Mesothelial cell of epicardium (in vitro differentiated cells): ENCODE results near the gene TICAM1. TPM values are rescaled to one million over a fixed set of nuclear protein-coding genes. Genes with fewer than 3 reads are reported as not detected.

Experiments
- DNase-seq, 2 experiments: peaks; one replicate each; pipeline ENCODE4 v3.0.0; 2021; ENCODE audit warnings: low spot score in 2 of 2; ENCODE audit not compliant: unreplicated experiment in 2 of 2
- H3K27ac Mint-ChIP-seq: 2 replicates; pipeline ENCODE4 v1.8.0; 2021; ENCODE audit warnings: mixed read lengths
- H3K27me3 Mint-ChIP-seq: 2 replicates; pipeline ENCODE4 v1.8.0; 2021; ENCODE audit warnings: low read depth, mixed read lengths
- H3K36me3 Mint-ChIP-seq: 2 replicates; pipeline ENCODE4 v1.8.0; 2021; ENCODE audit warnings: mixed read lengths
- H3K4me1 Mint-ChIP-seq: 2 replicates; pipeline ENCODE4 v1.8.0; 2021; ENCODE audit warnings: mixed read lengths
- H3K4me3 Mint-ChIP-seq: 2 replicates; pipeline ENCODE4 v1.8.0; 2021; ENCODE audit warnings: mild to moderate bottlenecking, moderate library complexity, mixed read lengths
- H3K9me3 Mint-ChIP-seq: 2 replicates; pipeline ENCODE4 v1.8.0; 2021; ENCODE audit warnings: mixed read lengths
- CTCF ChIP-seq: fragments of 200-600 bp; sonication (generic); IDR thresholded peaks from one replicate; pipeline ENCODE4 v1.5.0; 2021; ENCODE audit warnings: antibody characterized with exemption; ENCODE audit not compliant: unreplicated experiment
- total RNA-seq: library from RNA; stranded (reverse); gene quantifications from 3 replicates; pipeline ENCODE4 v1.2.1, GENCODE V29; 2021

TICAM1 gene
- total RNA-seq, 1 donor from 2014 or later = 7.6 TPM

GRCh38 chr19:4821265-4821664 is 10.2 kb downstream of the TICAM1 start:
- Mint-ChIP-seq H3K27me3 (no peaks in the 10 kb centered on the region), H3K9me3 (peaks cover 3% of the 10 kb centered on the region), H3K4me1 (no peaks in the 10 kb centered on the region), H3K36me3 (peaks cover 16% of the 10 kb centered on the region), H3K27ac (no peak overlapping the region), H3K4me3 (no peak overlapping the region)
- no peak for TF ChIP-seq CTCF
- DNase-seq = no peak

- no peak for TF ChIP-seq CTCF
- Mint-ChIP-seq H3K36me3 (peaks cover 17% of the 10 kb centered on the region), H3K27me3 (no peaks in the 10 kb centered on the region), H3K9me3 (peaks cover 6% of the 10 kb centered on the region), H3K27ac (no peak overlapping the region), H3K4me3 (no peak overlapping the region), H3K4me1 (peaks cover 3% of the 10 kb centered on the region)
- DNase-seq = no peak
Observed at GRCh38 chr19:4817467-4818277, 13.8 kb downstream of the TICAM1 start.

GRCh38 chr19:4816950-4817278 is 14.6 kb downstream of the TICAM1 start:
- no peaks in the 10 kb centered on the region for H3K27me3 Mint-ChIP-seq
- no peak for TF ChIP-seq CTCF
- DNase-seq = no peak
- no peak overlapping the region for H3K4me3 Mint-ChIP-seq
- H3K4me1 Mint-ChIP-seq = peaks cover 3% of the 10 kb centered on the region
- H3K27ac Mint-ChIP-seq = no peak overlapping the region
- peaks cover 15% of the 10 kb centered on the region for H3K36me3 Mint-ChIP-seq
- H3K9me3 Mint-ChIP-seq = peaks cover 6% of the 10 kb centered on the region

- Mint-ChIP-seq H3K4me1 (peaks cover 3% of the 10 kb centered on the region), H3K36me3 (peaks cover 14% of the 10 kb centered on the region), H3K27ac (no peak overlapping the region), H3K9me3 (peaks cover 4% of the 10 kb centered on the region), H3K4me3 (no peak overlapping the region), H3K27me3 (no peaks in the 10 kb centered on the region)
- no peak for DNase-seq
- TF ChIP-seq CTCF = no peak
Observed at GRCh38 chr19:4816202-4816949, 15.1 kb downstream of the TICAM1 start.

- no peaks in the 10 kb centered on the region for H3K27me3 Mint-ChIP-seq
- H3K9me3 Mint-ChIP-seq = peaks cover 3% of the 10 kb centered on the region
- peak overlapping the region; percentile 64 for H3K4me3 Mint-ChIP-seq
- peaks cover 3% of the 10 kb centered on the region for H3K4me1 Mint-ChIP-seq
- DNase-seq = peak; percentile 65 to 74
- H3K36me3 Mint-ChIP-seq = peaks cover 13% of the 10 kb centered on the region
- TF ChIP-seq CTCF = no peak
- H3K27ac Mint-ChIP-seq = no peak overlapping the region
Observed at GRCh38 chr19:4815426-4816201, 15.9 kb downstream of the TICAM1 start.
